ENCODE data around the gene CPM. TPM values are rescaled to one million over a fixed set of nuclear protein-coding genes. Genes with fewer than 3 reads are reported as not detected.

CPM gene
- total and polyA plus RNA-seq, 12 donors = 2.1 to 17.8 (median 5.4) TPM

GRCh38 chr12:68959891-68960464 is 27.0 kb upstream of the CPM start:
- 65 to 69% methylated on average over 7 of the region's 7 CpGs for WGBS, 2 donors
- Histone ChIP-seq H3K4me3 (no peak overlapping the region), H3K9me3 (no peaks in the 10 kb centered on the region), H3K4me1 (peaks cover 0 to 39% (median 0%) of the 10 kb centered on the region in 9 donors), H3K27ac (no peak overlapping the region), H3K36me3 (no peaks in the 10 kb centered on the region), H3K27me3 (no peaks in the 10 kb centered on the region)
- TF ChIP-seq CTCF (IDR thresholded peaks at IDR 0.05) = no peak
- intact Hi-C loops (cut with DNase I) = no loop called here
- no peak for ATAC-seq
- DNase-seq = no peak

- no peak for DNase-seq
- no peak for TF ChIP-seq CTCF (IDR thresholded peaks at IDR 0.05)
- Histone ChIP-seq H3K4me3 (no peak overlapping the region), H3K36me3 (no peaks in the 10 kb centered on the region), H3K9me3 (no peaks in the 10 kb centered on the region), H3K27ac (no peak overlapping the region), H3K27me3 (no peaks in the 10 kb centered on the region), H3K4me1 (peaks cover 0 to 38% (median 0%) of the 10 kb centered on the region in 9 donors)
- intact Hi-C loops (cut with DNase I) = no loop called here
- no peak for ATAC-seq
- 74 to 76% methylated on average over 4 of the region's 4 CpGs for WGBS, 2 donors
Observed at GRCh38 chr12:68959143-68959858, 26.3 kb upstream of the CPM start.

- WGBS, 2 donors = 65 to 68% methylated on average over 3 of the region's 3 CpGs
- peaks cover 0 to 35% (median 0%) of the 10 kb centered on the region in 9 donors for H3K4me1 ChIP-seq
- no peak for TF ChIP-seq CTCF (IDR thresholded peaks at IDR 0.05)
- DNase-seq (no peak), ATAC-seq (no peak)
- H3K27ac ChIP-seq = peak overlapping the region in 1 of 10 donors; percentile 26
- H3K4me3 ChIP-seq = no peak overlapping the region
- intact Hi-C loops (cut with DNase I) = no loop called here
- no peaks in the 10 kb centered on the region for H3K9me3 ChIP-seq
- H3K27me3 ChIP-seq = no peaks in the 10 kb centered on the region
- H3K36me3 ChIP-seq = no peaks in the 10 kb centered on the region
Observed at GRCh38 chr12:68958322-68958721, 25.4 kb upstream of the CPM start.

- ATAC-seq = no peak
Observed at GRCh38 chr12:68957273-68957672, 24.3 kb upstream of the CPM start.

More at GRCh38 chr12:68957273-68957672, 24.3 kb upstream of the CPM start:
- no peaks in the 10 kb centered on the region for H3K9me3 ChIP-seq
- intact Hi-C loops (cut with DNase I) = no loop called here
- no peak overlapping the region for H3K27ac ChIP-seq
- no peaks in the 10 kb centered on the region for H3K27me3 ChIP-seq
- DNase-seq = no peak
- no peak for TF ChIP-seq CTCF (IDR thresholded peaks at IDR 0.05)
- H3K4me3 ChIP-seq = no peak overlapping the region
- peaks cover 0 to 31% (median 0%) of the 10 kb centered on the region in 9 donors for H3K4me1 ChIP-seq
- no peaks in the 10 kb centered on the region for H3K36me3 ChIP-seq

Measured in heart right ventricle (tissue), 16 donors.